22Rv1 (cell line): Measurements from ENCODE around the gene LIPG.
A peak's percentile ranks its signal among the peaks of the same experiment; 100 is the strongest.
"Not testable (repeated sequence)": the region's sequence is repeated elsewhere in the genome, so short reads cannot be mapped to it uniquely, and the experiment has no call there.

ENCODE experiments used
- H3K27ac ChIP-seq: fragments of 450-650 bp; 2 replicates; pipeline ENCODE4 v1.5.1; 2017
- CTCF ChIP-seq: fragments of 450-650 bp; IDR thresholded peaks from 2 replicates; pipeline ENCODE4 v1.5.1; 2017; ENCODE audit warnings: mild to moderate bottlenecking
- ZFX ChIP-seq: fragments of 450-650 bp; IDR thresholded peaks from 2 replicates; pipeline ENCODE4 v1.6.1; 2017; ENCODE audit warnings: antibody characterized with exemption, borderline replicate concordance

The LIPG gene

GRCh38 chr18:49521216-49521835 is 40.5 kb upstream of the LIPG start:
- TF ChIP-seq ZFX, result no peak
- no peak for TF ChIP-seq CTCF
- peak overlapping the region; percentile 35 for H3K27ac ChIP-seq

- not testable (repeated sequence) for H3K27ac ChIP-seq
Observed at GRCh38 chr18:49523580-49524093, 38.2 kb upstream of the LIPG start.

- H3K27ac ChIP-seq, result no peak overlapping the region
- TF ChIP-seq CTCF (no peak), ZFX (no peak)
Observed at GRCh38 chr18:49524349-49524748, 37.5 kb upstream of the LIPG start.

- no peak for TF ChIP-seq ZFX
- TF ChIP-seq CTCF, result no peak
- no peak overlapping the region for H3K27ac ChIP-seq
Observed at GRCh38 chr18:49524951-49525350, 36.9 kb upstream of the LIPG start.

- no peak for TF ChIP-seq CTCF
- no peak for TF ChIP-seq ZFX
- H3K27ac ChIP-seq, result no peak overlapping the region
Observed at GRCh38 chr18:49525981-49526380, 35.9 kb upstream of the LIPG start.

GRCh38 chr18:49527631-49528327 is 34.1 kb upstream of the LIPG start:
- TF ChIP-seq ZFX (no peak), CTCF (no peak)
- H3K27ac ChIP-seq, result no peak overlapping the region

GRCh38 chr18:49529596-49529995 is 32.3 kb upstream of the LIPG start:
- TF ChIP-seq ZFX (no peak), CTCF (no peak)
- no peak overlapping the region for H3K27ac ChIP-seq
